Right lung (tissue), 5 donors: ENCODE results near the gene PON2. TPM values are rescaled to one million over a fixed set of nuclear protein-coding genes. Genes with fewer than 3 reads are reported as not detected.

Experiments
- DNase-seq, 2 donors: peaks; one replicate each; pipeline ENCODE4 v3.0.0-alpha.2; 2013
- polyA plus RNA-seq, 5 donors: library from polyadenylated mRNA; unstranded; fragments of 120-200 nt; gene quantifications; one replicate each; pipeline versions ENCODE4 v1.2.1 to v1.2.3, GENCODE V29; 2013; ENCODE audit warnings: inconsistent platforms in 1 of 5, low replicate concordance in 1 of 5; ENCODE audit not compliant: insufficient read length in 5 of 5, insufficient read depth in 1 of 5

PON2 gene
- polyA plus RNA-seq, 5 donors, result 221 to 436 (median 330) TPM

DNA sequence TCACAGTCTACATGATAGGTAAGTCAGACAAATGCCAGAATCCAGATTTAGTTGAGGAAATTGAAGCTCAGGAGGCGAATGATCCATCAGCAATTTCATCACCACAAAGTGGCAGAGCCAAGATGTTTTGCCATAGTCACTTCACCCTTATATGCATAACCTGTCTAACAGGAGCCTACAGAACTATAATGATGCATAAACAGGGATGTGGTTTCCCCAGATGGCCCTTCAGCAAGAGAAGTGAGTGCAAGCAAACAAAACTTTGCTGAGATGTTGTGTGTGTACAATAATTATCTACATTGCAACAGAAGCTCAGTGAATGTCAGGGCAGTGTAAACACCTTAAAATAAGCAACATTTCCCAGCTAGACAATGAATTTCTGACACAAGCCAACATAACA, 67.2 kb downstream of the PON2 start:
- no peak for DNase-seq

DNA sequence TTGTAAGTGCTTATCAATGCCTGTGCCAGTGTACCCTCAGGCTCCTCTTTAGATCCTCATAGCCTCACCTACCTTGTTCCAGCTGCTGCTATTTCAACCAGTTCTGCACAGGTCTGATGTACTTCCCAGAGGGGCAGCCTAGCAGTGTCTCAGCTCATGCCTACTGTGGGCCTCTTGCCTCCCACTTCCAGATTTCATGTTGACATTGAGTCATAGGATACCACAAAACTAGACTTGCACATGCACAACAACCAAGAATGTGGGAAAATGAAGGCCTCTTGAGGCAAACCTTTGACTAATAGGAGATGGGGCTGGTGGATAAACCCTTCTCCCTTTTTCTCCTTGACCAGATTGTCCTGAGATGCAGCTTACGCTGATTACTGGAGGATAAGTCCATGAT, 69.7 kb downstream of the PON2 start:
- no peak for DNase-seq

DNA sequence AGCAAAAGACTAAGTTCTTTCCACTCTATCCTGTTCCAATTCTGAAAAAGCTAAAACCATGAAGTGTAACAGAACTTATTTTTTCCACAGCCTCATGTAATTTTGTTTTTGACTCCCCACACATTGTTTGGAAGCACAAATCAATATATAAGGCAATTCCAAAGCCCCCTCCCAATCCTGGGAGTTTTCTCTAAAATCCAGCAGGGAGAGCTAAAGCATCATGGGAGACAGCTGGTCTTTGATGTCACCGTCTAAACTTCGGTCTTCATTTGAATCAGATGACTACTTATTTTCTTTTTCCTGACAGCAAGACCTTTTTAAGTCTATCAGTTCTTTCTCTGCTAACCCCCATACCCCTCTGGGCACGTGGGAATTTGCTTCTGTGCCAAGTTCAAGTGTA, 77.2 kb downstream of the PON2 start:
- no peak for DNase-seq

Other genes with a start within 250 kb of the PON2 start
- 1 to 10 TPM in 1 of 5 donors, under 1 TPM in 4; 0.45 to 1.2 (median 0.62) TPM for gene PON1, start 110.5 kb downstream of the PON2 start, polyA plus RNA-seq
- 10 to 100 TPM; 11.9 to 19.9 (median 13.3) TPM for gene PON3, start 38.7 kb downstream of the PON2 start, polyA plus RNA-seq
- 1 to 10 TPM in 3 of 5 donors, under 1 TPM in 2; 0.52 to 1.7 (median 1.3) TPM for gene ASB4, start 50.9 kb upstream of the PON2 start, polyA plus RNA-seq
- 10 to 100 TPM; 14.6 to 43.3 (median 22.1) TPM for gene PDK4, start 161.5 kb upstream of the PON2 start, polyA plus RNA-seq